H9 (cell line): ENCODE measurements around the gene GNA15. TPM values are rescaled to one million over a fixed set of nuclear protein-coding genes. Genes with fewer than 3 reads are reported as not detected.

Experiments used
- DNase-seq: peaks from one replicate; pipeline ENCODE4 v3.0.0-alpha.2; 2017
- H2AFZ ChIP-seq: one replicate; pipeline ENCODE4 v1.6.1; 2013; ENCODE audit warnings: mild to moderate bottlenecking, low read length, control low read depth, moderate library complexity
- H2AK5ac ChIP-seq: 2 replicates; pipeline ENCODE4 v1.6.1; 2013; ENCODE audit warnings: low read length, control low read depth, mixed read lengths; ENCODE audit not compliant: insufficient read length
- H2BK120ac ChIP-seq: one replicate; pipeline ENCODE4 v1.6.1; 2013; ENCODE audit warnings: low read depth, mild to moderate bottlenecking, low read length, control low read depth, inconsistent platforms; ENCODE audit not compliant: poor library complexity, severe bottlenecking
- H2BK12ac ChIP-seq: 2 replicates; pipeline ENCODE4 v1.6.1; 2013; ENCODE audit warnings: low read length, control low read depth, mixed read lengths, low read depth; ENCODE audit not compliant: insufficient read length
- H2BK15ac ChIP-seq: 2 replicates; pipeline ENCODE4 v1.6.1; 2013; ENCODE audit warnings: low read depth, low read length, control low read depth
- H2BK20ac ChIP-seq: one replicate; pipeline ENCODE4 v1.6.1; 2013; ENCODE audit warnings: low read depth, mild to moderate bottlenecking, low read length, control low read depth, inconsistent platforms; ENCODE audit not compliant: poor library complexity, severe bottlenecking
- H2BK5ac ChIP-seq: 2 replicates; pipeline ENCODE4 v1.6.1; 2013; ENCODE audit warnings: low read length, control low read depth, mixed read lengths; ENCODE audit not compliant: insufficient read length
- H3K14ac ChIP-seq: 2 replicates; pipeline ENCODE4 v1.6.1; 2013; ENCODE audit warnings: low read length, control low read depth; ENCODE audit not compliant: insufficient read depth
- H3K18ac ChIP-seq: 2 replicates; pipeline ENCODE4 v1.6.1; 2013; ENCODE audit warnings: low read depth, mild to moderate bottlenecking, mixed read lengths, low read length, control low read depth; ENCODE audit not compliant: insufficient read length
- H3K23ac ChIP-seq: 2 replicates; pipeline ENCODE4 v1.6.1; 2013; ENCODE audit warnings: low read length, control low read depth, mixed read lengths, low read depth; ENCODE audit not compliant: insufficient read length
- H3K23me2 ChIP-seq: 2 replicates; pipeline ENCODE4 v1.6.1; 2013; ENCODE audit warnings: low read depth, mild to moderate bottlenecking, mixed read lengths, low read length, control low read depth; ENCODE audit not compliant: insufficient read length, poor library complexity, severe bottlenecking
- H3K27ac ChIP-seq: 2 replicates; pipeline ENCODE4 v1.5.1; 2013; ENCODE audit warnings: low read length, control low read depth, mixed read lengths, low read depth; ENCODE audit not compliant: insufficient read length
- H3K27me3 ChIP-seq: 2 replicates; pipeline ENCODE4 v1.6.1; 2013; ENCODE audit warnings: low read length, control low read depth, inconsistent platforms; ENCODE audit not compliant: insufficient read depth
- H3K4ac ChIP-seq: 2 replicates; pipeline ENCODE4 v1.6.1; 2013; ENCODE audit warnings: low read depth, mild to moderate bottlenecking, control low read depth, inconsistent platforms, low read length, moderate library complexity
- H3K4me1 ChIP-seq: 2 replicates; pipeline ENCODE4 v1.6.1; 2013; ENCODE audit warnings: low read length, control low read depth, inconsistent platforms; ENCODE audit not compliant: insufficient read depth
- H3K4me2 ChIP-seq: 2 replicates; pipeline ENCODE4 v1.6.1; 2013; ENCODE audit warnings: low read length, control low read depth, mixed read lengths; ENCODE audit not compliant: insufficient read length, insufficient read depth
- H3K56ac ChIP-seq: 2 replicates; pipeline ENCODE4 v1.6.1; 2013; ENCODE audit warnings: low read depth, mild to moderate bottlenecking, mixed read lengths, low read length, control low read depth; ENCODE audit not compliant: insufficient read length
- H3K79me1 ChIP-seq: 2 replicates; pipeline ENCODE4 v1.6.1; 2013; ENCODE audit warnings: low read depth, mild to moderate bottlenecking, moderate library complexity, low read length, control low read depth, inconsistent platforms; ENCODE audit not compliant: insufficient read depth, poor library complexity, severe bottlenecking
- H3K79me2 ChIP-seq: 2 replicates; pipeline ENCODE4 v1.6.1; 2013; ENCODE audit warnings: low read length, control low read depth, inconsistent platforms; ENCODE audit not compliant: insufficient read depth
- H3K9ac ChIP-seq: 2 replicates; pipeline ENCODE4 v1.6.1; 2013; ENCODE audit warnings: low read length, control low read depth, mixed read lengths; ENCODE audit not compliant: insufficient read length; ENCODE audit errors: extremely low read depth
- H3K9me3 ChIP-seq: one replicate; pipeline ENCODE4 v1.6.1; 2013; ENCODE audit warnings: low read depth, low read length, inconsistent platforms; ENCODE audit not compliant: control insufficient read depth
- H3T11ph ChIP-seq: one replicate; pipeline ENCODE4 v1.6.1; 2013; ENCODE audit warnings: mild to moderate bottlenecking, low read length, control low read depth, inconsistent platforms
- H4K20me1 ChIP-seq: one replicate; pipeline ENCODE4 v1.6.1; 2013; ENCODE audit not compliant: control insufficient read depth, insufficient read length, insufficient read depth
- H4K5ac ChIP-seq: 2 replicates; pipeline ENCODE4 v1.6.1; 2013; ENCODE audit warnings: low read depth, mild to moderate bottlenecking, mixed read lengths, low read length, control low read depth; ENCODE audit not compliant: insufficient read length
- H4K8ac ChIP-seq: replicated peaks from 2 replicates; pipeline ENCODE4 v1.6.1; 2013; ENCODE audit warnings: low read length, control low read depth, mixed read lengths, low read depth; ENCODE audit not compliant: insufficient read length
- H4K91ac ChIP-seq: 2 replicates; pipeline ENCODE4 v1.6.1; 2013; ENCODE audit warnings: low read depth, mild to moderate bottlenecking, moderate library complexity, mixed read lengths, low read length, control low read depth; ENCODE audit not compliant: insufficient read length
- H3K27ac Mint-ChIP-seq, 3 experiments: 2 replicates in 2 of 3; 3 replicates in 1 of 3; pipeline ENCODE4 v1.8.0; 2020 to 2021; ENCODE audit warnings: mixed read lengths in 3 of 3, mild to moderate bottlenecking in 1 of 3, moderate library complexity in 1 of 3
- H3K27me3 Mint-ChIP-seq: 2 replicates; pipeline ENCODE4 v1.8.0; 2021; ENCODE audit warnings: low read depth, mild to moderate bottlenecking, moderate library complexity, mixed read lengths
- H3K36me3 Mint-ChIP-seq, 3 experiments: 2 replicates in 2 of 3; 3 replicates in 1 of 3; pipeline ENCODE4 v1.8.0; 2020 to 2021; ENCODE audit warnings: low read depth in 3 of 3, mixed read lengths in 3 of 3; ENCODE audit not compliant: insufficient read depth in 1 of 3
- H3K4me1 Mint-ChIP-seq, 2 experiments: 2 replicates each; pipeline ENCODE4 v1.8.0; 2020; ENCODE audit warnings: mixed read lengths in 2 of 2
- H3K4me3 Mint-ChIP-seq, 2 experiments: 2 replicates in 1 of 2; 3 replicates in 1 of 2; pipeline ENCODE4 v1.8.0; 2020 to 2021; ENCODE audit warnings: mild to moderate bottlenecking in 2 of 2, mixed read lengths in 2 of 2, moderate library complexity in 1 of 2
- H3K9me3 Mint-ChIP-seq, 2 experiments: 2 replicates in 1 of 2; 3 replicates in 1 of 2; pipeline ENCODE4 v1.8.0; 2020; ENCODE audit warnings: mild to moderate bottlenecking in 2 of 2, mixed read lengths in 2 of 2, moderate library complexity in 1 of 2
- WGBS: extraction: QIAGEN DNeasy Blood & Tissue Kit; methylation state at CpG from one replicate; pipeline ENCODE4 v1.1.7; 2013; ENCODE audit warnings: missing lambda C conversion rate, low lambda C conversion rate, mixed read lengths; ENCODE audit not compliant: insufficient read length; ENCODE audit errors: extremely low coverage; 5-methylcytosine and 5-hydroxymethylcytosine counted together
- total RNA-seq: library from RNA; stranded (reverse); gene quantifications from 2 replicates; pipeline ENCODE4 v1.2.1, GENCODE V29; 2021
- TF ChIP-seq, protein P1 (sequence below): fragments of 200-600 bp; sonication (generic); conservative IDR thresholded peaks from 3 replicates; pipeline ENCODE4 v1.8.0; 2021; ENCODE audit warnings: antibody characterized with exemption, mild to moderate bottlenecking

GNA15 gene
- total RNA-seq, 1 experiment from 2014 or later, result not detected

- Histone ChIP-seq H3K27me3 (no peaks in the 10 kb centered on the region), H2BK5ac (no peak overlapping the region), H3K23me2 (no peaks in the 10 kb centered on the region), H2BK15ac (no peak overlapping the region), H3K9me3 (no peaks in the 10 kb centered on the region), H4K20me1 (no peaks in the 10 kb centered on the region), H2BK120ac (no peak overlapping the region), H2AFZ (no peak overlapping the region), H3K79me2 (no peaks in the 10 kb centered on the region), H3K27ac (no peak overlapping the region), H4K5ac (no peak overlapping the region), H4K91ac (no peak overlapping the region), H2BK20ac (no peak overlapping the region), H3K18ac (no peak overlapping the region), H3K4me2 (no peak overlapping the region), H3K14ac (no peak overlapping the region), H3K56ac (no peak overlapping the region), H3K4ac (no peak overlapping the region), H3K9ac (no peak overlapping the region), H2AK5ac (no peak overlapping the region), H4K8ac (no peak overlapping the region), H2BK12ac (no peak overlapping the region), H3T11ph (no peak overlapping the region), H3K23ac (no peak overlapping the region), H3K4me1 (no peaks in the 10 kb centered on the region), H3K79me1 (no peaks in the 10 kb centered on the region)
- no peak for DNase-seq
- Mint-ChIP-seq H3K27ac (no peak overlapping the region), H3K9me3 (no peaks in the 10 kb centered on the region; a peak in 1 of 5 replicates), H3K4me1 (no peaks in the 10 kb centered on the region), H3K36me3 (no peaks in the 10 kb centered on the region), H3K27me3 (peaks cover 1% of the 10 kb centered on the region), H3K4me3 (no peak overlapping the region; a peak in 1 of 5 replicates)
- no CpG with 5 or more reads among the region's 6 CpGs for WGBS
- TF ChIP-seq, protein P1, sequence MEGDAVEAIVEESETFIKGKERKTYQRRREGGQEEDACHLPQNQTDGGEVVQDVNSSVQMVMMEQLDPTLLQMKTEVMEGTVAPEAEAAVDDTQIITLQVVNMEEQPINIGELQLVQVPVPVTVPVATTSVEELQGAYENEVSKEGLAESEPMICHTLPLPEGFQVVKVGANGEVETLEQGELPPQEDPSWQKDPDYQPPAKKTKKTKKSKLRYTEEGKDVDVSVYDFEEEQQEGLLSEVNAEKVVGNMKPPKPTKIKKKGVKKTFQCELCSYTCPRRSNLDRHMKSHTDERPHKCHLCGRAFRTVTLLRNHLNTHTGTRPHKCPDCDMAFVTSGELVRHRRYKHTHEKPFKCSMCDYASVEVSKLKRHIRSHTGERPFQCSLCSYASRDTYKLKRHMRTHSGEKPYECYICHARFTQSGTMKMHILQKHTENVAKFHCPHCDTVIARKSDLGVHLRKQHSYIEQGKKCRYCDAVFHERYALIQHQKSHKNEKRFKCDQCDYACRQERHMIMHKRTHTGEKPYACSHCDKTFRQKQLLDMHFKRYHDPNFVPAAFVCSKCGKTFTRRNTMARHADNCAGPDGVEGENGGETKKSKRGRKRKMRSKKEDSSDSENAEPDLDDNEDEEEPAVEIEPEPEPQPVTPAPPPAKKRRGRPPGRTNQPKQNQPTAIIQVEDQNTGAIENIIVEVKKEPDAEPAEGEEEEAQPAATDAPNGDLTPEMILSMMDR, result no peak
Measured at GRCh38 chr19:3142292-3142670, 6.4 kb downstream of the GNA15 start.
